ENCODE results near the gene KRTAP16-1.

Gene KRTAP16-1

DNA sequence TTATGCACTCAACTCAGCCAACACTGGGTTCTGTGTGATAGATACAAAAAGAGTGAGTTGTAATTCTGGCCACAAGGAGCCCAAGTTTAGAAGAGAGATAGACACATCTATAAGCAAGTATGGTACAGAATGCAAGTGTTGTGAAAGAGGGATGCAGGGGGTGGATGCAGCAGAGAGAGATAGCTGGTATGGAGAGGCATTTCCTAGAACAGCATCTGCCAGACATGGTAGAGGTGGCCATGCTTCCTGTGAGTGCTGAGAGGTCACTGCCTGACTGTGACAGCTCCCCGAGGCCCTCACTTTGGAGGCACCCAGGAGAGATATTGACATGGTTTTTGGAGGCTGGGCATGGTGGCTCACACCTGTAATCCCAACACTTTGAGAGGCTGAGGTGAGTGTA lies 2.0 kb upstream of the KRTAP16-1 start:
- TF ChIP-seq SIN3A (IDR thresholded peaks at IDR 0.05; ENCODE audit: borderline replicate concordance, insufficient read depth, low read length) (no peak), TAF1 (IDR thresholded peaks at IDR 0.05; ENCODE audit: borderline replicate concordance, insufficient read depth, low read length) (no peak), FOXP2 (optimal IDR thresholded peaks at IDR 0.05; ENCODE audit: borderline replicate concordance, extremely low read depth, extremely low read length, insufficient read depth) (no peak), POLR2AphosphoS5 (IDR thresholded peaks at IDR 0.05; ENCODE audit: low read depth, low read length) (no peak)
- TF ChIP-seq, protein P1, sequence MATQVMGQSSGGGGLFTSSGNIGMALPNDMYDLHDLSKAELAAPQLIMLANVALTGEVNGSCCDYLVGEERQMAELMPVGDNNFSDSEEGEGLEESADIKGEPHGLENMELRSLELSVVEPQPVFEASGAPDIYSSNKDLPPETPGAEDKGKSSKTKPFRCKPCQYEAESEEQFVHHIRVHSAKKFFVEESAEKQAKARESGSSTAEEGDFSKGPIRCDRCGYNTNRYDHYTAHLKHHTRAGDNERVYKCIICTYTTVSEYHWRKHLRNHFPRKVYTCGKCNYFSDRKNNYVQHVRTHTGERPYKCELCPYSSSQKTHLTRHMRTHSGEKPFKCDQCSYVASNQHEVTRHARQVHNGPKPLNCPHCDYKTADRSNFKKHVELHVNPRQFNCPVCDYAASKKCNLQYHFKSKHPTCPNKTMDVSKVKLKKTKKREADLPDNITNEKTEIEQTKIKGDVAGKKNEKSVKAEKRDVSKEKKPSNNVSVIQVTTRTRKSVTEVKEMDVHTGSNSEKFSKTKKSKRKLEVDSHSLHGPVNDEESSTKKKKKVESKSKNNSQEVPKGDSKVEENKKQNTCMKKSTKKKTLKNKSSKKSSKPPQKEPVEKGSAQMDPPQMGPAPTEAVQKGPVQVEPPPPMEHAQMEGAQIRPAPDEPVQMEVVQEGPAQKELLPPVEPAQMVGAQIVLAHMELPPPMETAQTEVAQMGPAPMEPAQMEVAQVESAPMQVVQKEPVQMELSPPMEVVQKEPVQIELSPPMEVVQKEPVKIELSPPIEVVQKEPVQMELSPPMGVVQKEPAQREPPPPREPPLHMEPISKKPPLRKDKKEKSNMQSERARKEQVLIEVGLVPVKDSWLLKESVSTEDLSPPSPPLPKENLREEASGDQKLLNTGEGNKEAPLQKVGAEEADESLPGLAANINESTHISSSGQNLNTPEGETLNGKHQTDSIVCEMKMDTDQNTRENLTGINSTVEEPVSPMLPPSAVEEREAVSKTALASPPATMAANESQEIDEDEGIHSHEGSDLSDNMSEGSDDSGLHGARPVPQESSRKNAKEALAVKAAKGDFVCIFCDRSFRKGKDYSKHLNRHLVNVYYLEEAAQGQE (IDR thresholded peaks at IDR 0.05; ENCODE audit: insufficient read depth in 1 of 2, low read depth in 2 of 2, low read length in 2 of 2): no peak

DNA sequence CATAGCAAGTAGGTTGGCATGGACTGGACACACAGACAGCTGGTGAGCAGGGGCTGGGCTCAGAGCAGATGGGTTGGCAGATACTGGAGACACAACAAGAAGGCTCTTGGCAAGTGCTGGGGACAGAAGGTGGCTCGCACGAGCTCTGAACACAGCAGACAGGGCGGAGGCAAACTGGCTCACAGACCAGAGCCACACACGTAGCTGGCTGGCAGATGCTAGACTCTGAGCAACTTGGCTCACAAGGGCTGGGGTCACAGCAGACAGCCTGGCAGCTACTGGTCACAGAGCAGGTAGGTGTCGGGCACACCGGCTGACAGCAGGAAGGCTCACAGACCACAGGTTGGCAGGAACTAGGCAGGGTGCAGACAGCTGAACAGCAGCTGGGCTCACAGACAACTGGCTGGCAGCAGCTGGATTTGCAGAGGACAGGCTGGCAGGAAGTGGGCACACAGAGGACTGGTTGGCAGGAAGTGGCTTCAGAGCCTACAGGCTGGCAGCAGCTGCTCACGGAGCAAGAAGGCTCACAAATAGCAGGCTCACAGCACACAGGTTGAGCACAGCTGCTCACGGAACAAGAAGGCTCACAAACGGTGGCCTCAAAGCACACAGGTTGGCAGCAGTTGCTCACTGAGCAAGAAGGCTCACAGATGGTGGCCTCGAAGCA lies 725 bp downstream of the KRTAP16-1 start:
- TF ChIP-seq, protein P1 (IDR thresholded peaks at IDR 0.05; ENCODE audit: insufficient read depth in 1 of 2, low read depth in 2 of 2, low read length in 2 of 2): no peak
- TF ChIP-seq TAF1 (IDR thresholded peaks at IDR 0.05; ENCODE audit: borderline replicate concordance, insufficient read depth, low read length): no peak
- no peak for TF ChIP-seq POLR2AphosphoS5 (IDR thresholded peaks at IDR 0.05; ENCODE audit: low read depth, low read length)
- TF ChIP-seq FOXP2 (optimal IDR thresholded peaks at IDR 0.05; ENCODE audit: borderline replicate concordance, extremely low read depth, extremely low read length, insufficient read depth): no peak
- no peak for TF ChIP-seq SIN3A (IDR thresholded peaks at IDR 0.05; ENCODE audit: borderline replicate concordance, insufficient read depth, low read length)

DNA sequence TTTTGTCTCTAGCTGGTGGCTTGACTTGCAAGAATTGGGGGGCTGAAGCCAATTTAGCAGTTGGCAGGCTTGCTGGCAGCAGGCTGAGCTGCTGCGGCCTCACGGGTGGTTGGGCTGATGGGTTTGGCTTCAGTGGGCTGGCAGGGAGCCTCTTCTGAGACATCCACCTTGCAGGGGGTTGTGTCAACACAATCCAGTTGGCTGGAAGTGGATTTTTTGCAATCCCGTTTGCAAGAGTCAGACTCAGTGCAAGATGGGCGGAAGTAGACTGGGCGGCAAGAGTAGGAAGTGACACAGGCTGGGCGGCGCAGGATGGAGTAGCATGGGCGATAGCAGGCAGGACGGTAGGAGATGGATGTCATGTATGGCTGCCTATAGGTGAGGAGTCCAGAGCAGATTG lies 1.5 kb downstream of the KRTAP16-1 start:
- no peak for TF ChIP-seq FOXP2 (optimal IDR thresholded peaks at IDR 0.05; ENCODE audit: borderline replicate concordance, extremely low read depth, extremely low read length, insufficient read depth)
- TF ChIP-seq POLR2AphosphoS5 (IDR thresholded peaks at IDR 0.05; ENCODE audit: low read depth, low read length): no peak
- no peak for TF ChIP-seq TAF1 (IDR thresholded peaks at IDR 0.05; ENCODE audit: borderline replicate concordance, insufficient read depth, low read length)
- TF ChIP-seq, protein P1 (IDR thresholded peaks at IDR 0.05; ENCODE audit: insufficient read depth in 1 of 2, low read depth in 2 of 2, low read length in 2 of 2): no peak
- TF ChIP-seq SIN3A (IDR thresholded peaks at IDR 0.05; ENCODE audit: borderline replicate concordance, insufficient read depth, low read length): no peak

DNA sequence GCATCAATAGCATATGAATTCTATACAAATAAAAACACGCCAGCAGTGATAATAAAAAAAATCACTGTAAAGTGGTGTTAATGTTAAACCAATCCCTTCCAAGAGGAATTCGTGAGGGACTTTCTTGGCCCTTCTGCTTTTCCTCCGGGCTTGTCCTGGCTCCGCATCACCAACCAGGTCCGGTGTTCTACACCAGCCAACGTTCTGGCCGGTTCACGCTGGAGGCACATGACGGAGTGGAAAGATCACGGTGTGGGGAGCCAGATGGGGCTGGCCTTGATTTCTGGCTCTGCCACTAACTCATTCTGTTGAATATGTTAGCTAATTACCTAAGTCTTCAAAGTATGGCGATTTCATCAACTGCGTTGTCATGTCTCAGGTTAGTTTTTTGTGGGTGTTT lies 5.0 kb downstream of the KRTAP16-1 start:
- TF ChIP-seq POLR2AphosphoS5 (IDR thresholded peaks at IDR 0.05; ENCODE audit: low read depth, low read length) (no peak), FOXP2 (optimal IDR thresholded peaks at IDR 0.05; ENCODE audit: borderline replicate concordance, extremely low read depth, extremely low read length, insufficient read depth) (no peak), TAF1 (IDR thresholded peaks at IDR 0.05; ENCODE audit: borderline replicate concordance, insufficient read depth, low read length) (no peak), SIN3A (IDR thresholded peaks at IDR 0.05; ENCODE audit: borderline replicate concordance, insufficient read depth, low read length) (no peak)
- TF ChIP-seq, protein P1 (IDR thresholded peaks at IDR 0.05; ENCODE audit: insufficient read depth in 1 of 2, low read depth in 2 of 2, low read length in 2 of 2): no peak

Measured in PFSK-1 (cell line).